NT2/D1 (cell line): ENCODE results near the gene OLIG1.

Experiments used
- DNase-seq: peaks from one replicate; pipeline ENCODE4 v3.0.0-alpha.2; 2011; ENCODE audit warnings: low read depth, low spot score
- H3K27me3 ChIP-seq: 2 replicates; pipeline ENCODE4 v1.6.0; 2011; ENCODE audit warnings: mild to moderate bottlenecking; ENCODE audit not compliant: insufficient read length, insufficient read depth
- H3K36me3 ChIP-seq: 2 replicates; pipeline ENCODE4 v1.6.1; 2011; ENCODE audit warnings: mild to moderate bottlenecking, low read length, mixed read lengths; ENCODE audit not compliant: insufficient read depth, insufficient read length
- H3K4me1 ChIP-seq: 2 replicates; pipeline ENCODE4 v1.5.1; 2011; ENCODE audit not compliant: insufficient read depth, insufficient read length
- H3K4me3 ChIP-seq: 2 replicates; pipeline ENCODE4 v1.5.1; 2011; ENCODE audit warnings: low read depth; ENCODE audit not compliant: insufficient read length
- H3K9ac ChIP-seq: 2 replicates; pipeline ENCODE4 v1.6.0; 2011; ENCODE audit warnings: low read depth; ENCODE audit not compliant: insufficient read length
- H3K9me3 ChIP-seq: 2 replicates; pipeline ENCODE4 v1.5.1; 2011; ENCODE audit warnings: mild to moderate bottlenecking, low read length; ENCODE audit not compliant: insufficient read depth
- SUZ12 ChIP-seq: IDR thresholded peaks from 2 replicates; pipeline ENCODE4 v1.6.1; 2011; ENCODE audit not compliant: insufficient read length, insufficient read depth; ENCODE audit errors: extremely low read depth
- YY1 ChIP-seq: IDR thresholded peaks from 2 replicates; pipeline ENCODE4 v1.6.1; 2011; ENCODE audit not compliant: insufficient read length, insufficient read depth
- ZNF274 ChIP-seq: IDR thresholded peaks from 2 replicates; pipeline ENCODE4 v1.6.1; 2011; ENCODE audit warnings: mild to moderate bottlenecking, low read depth, low read length

Gene OLIG1

DNA sequence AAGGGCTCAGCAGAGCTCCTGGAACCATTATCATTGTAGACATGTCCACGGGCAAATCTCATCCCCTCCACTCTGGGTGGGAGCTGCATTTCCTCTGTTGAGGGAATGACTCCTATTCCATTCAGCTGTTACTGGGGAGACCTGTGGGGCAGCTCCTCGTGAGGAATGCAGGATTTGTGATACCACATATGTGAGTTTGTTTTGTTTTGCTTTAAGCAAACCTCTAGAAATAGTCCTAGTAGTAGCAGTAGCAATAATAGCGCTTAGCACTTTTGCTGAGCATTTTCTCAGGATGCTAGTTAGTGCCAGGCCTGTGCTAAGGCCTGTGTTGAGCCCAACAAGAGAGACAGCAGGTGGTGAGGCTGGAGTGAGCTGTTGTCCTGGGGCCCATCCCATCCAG lies 10.8 kb downstream of the OLIG1 start:
- Histone ChIP-seq H3K36me3 (no peaks in the 10 kb centered on the region), H3K9me3 (no peaks in the 10 kb centered on the region), H3K27me3 (no peaks in the 10 kb centered on the region), H3K4me1 (peaks cover 10% of the 10 kb centered on the region), H3K4me3 (no peak overlapping the region), H3K9ac (no peak overlapping the region)
- TF ChIP-seq ZNF274 = no peak
- TF ChIP-seq SUZ12 = no peak
- no peak for TF ChIP-seq YY1
- DNase-seq = no peak

DNA sequence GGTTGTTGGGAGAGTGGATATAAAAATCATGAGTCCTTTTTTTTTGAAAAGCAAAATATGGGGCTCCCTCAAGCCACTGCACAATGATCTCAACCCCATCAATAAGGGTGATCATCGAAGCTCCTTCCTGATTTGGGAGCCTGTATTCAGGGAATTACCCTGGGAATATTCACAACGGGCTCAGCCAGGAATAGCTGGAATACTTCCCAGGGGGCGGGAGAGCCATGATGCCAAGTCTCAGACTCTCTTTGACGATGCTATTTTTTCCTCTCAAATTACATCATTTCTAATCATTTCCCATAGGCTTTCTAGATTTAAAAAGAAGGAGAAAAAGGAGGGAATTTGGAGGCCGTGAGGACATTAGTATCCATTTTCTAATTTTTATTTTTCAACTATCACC lies 18.4 kb downstream of the OLIG1 start:
- DNase-seq = no peak

DNA sequence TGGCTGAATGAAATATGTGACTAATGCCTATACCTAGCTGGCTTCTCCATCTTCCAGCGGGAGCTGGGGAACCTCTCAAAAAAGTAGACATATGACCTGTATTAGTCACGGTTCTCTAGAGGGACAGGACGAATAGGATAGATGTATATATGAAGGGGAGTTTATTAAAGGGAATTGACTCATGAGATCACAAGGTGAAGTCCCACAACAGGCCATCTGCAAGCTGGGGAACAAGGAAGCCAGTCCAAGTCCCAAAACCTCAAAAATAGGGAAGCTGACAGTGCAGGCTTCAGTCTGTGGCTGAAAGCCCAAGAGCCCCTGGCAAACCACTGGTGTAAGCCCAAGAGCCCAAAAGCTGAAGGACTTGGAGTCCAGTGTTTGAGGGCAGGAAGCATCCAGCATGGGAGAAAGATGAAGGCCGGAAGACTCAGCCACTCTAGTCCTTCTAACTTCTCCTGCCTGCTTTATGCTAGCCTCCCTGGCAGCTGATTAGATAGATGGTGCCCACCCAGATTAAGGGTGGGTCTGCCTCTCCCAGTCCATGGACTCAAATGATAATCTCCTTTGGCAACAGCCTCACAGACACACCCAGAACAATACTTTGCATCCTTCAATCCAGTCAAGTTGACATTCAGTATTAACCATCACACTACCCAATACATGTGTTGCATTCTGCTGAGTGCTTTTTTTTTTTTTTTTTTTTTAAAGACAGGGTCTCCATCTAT lies 19.6 kb downstream of the OLIG1 start:
- no peak for DNase-seq

More for the DNA sequence above, 18.4 kb downstream of the OLIG1 start:
- no peak overlapping the region for H3K4me3 ChIP-seq
- TF ChIP-seq SUZ12 (no peak), ZNF274 (no peak), YY1 (no peak)
- no peak overlapping the region for H3K9ac ChIP-seq
- H3K4me1 ChIP-seq = no peaks in the 10 kb centered on the region
- H3K36me3 ChIP-seq = no peaks in the 10 kb centered on the region
- H3K27me3 ChIP-seq = no peaks in the 10 kb centered on the region
- no peaks in the 10 kb centered on the region for H3K9me3 ChIP-seq

DNA sequence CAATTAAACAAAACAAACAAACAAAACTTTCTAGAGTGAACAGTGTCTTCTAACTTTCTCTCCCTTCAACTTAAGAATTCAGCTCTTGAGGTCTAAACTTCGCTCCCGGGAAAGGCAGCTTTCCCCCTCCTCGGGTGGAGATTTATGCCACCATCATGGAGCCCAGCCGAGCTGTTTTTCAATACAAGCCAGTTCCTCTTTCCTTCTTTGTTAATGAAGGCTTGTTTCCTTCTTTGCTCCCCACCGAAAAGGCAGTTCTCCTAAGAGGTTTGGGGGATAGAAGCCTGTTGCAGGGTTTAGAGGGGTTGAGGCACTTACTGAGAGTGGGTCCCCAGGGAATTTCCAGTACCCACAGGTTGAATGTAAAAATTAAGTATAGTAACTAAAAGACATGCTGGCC lies 26.5 kb downstream of the OLIG1 start:
- no peak overlapping the region for H3K4me3 ChIP-seq
- TF ChIP-seq SUZ12 (no peak), ZNF274 (no peak), YY1 (no peak)
- H3K27me3 ChIP-seq = no peaks in the 10 kb centered on the region
- no peaks in the 10 kb centered on the region for H3K9me3 ChIP-seq
- peaks cover 4% of the 10 kb centered on the region for H3K4me1 ChIP-seq
- H3K9ac ChIP-seq = no peak overlapping the region
- no peaks in the 10 kb centered on the region for H3K36me3 ChIP-seq
- DNase-seq = no peak

More for the DNA sequence above, 19.6 kb downstream of the OLIG1 start:
- Histone ChIP-seq H3K4me3 (no peak overlapping the region), H3K9ac (no peak overlapping the region), H3K36me3 (no peaks in the 10 kb centered on the region), H3K27me3 (no peaks in the 10 kb centered on the region), H3K9me3 (no peaks in the 10 kb centered on the region), H3K4me1 (no peaks in the 10 kb centered on the region)
- TF ChIP-seq YY1 = no peak
- TF ChIP-seq SUZ12 = no peak
- TF ChIP-seq ZNF274 = no peak

DNA sequence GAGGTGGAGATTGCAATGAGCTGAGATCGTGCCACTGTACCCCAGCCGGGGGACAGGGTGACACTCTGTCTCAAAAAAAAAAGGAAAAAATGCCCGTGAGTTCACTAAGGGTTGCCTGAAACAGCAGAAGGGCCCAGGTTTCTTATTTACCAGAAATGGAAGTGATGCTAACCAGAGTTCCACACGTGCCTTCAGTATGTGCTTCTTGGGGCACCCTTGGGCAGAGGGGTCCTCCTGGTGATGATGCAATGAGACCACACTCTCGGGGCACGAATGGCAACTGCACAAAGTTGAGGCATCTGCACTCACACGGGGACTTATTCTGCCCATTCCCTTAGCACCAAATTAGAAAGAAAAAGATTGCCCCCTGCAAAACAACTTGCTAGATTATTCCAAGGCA lies 29.2 kb downstream of the OLIG1 start:
- peaks cover 4% of the 10 kb centered on the region; the same call in 1 of the 2 replicates for H3K9me3 ChIP-seq
- H3K9ac ChIP-seq = no peak overlapping the region
- no peak for DNase-seq
- no peak overlapping the region for H3K4me3 ChIP-seq
- no peaks in the 10 kb centered on the region for H3K36me3 ChIP-seq
- TF ChIP-seq ZNF274 = no peak
- no peak for TF ChIP-seq YY1
- no peak for TF ChIP-seq SUZ12
- no peaks in the 10 kb centered on the region for H3K27me3 ChIP-seq
- peaks cover 8% of the 10 kb centered on the region for H3K4me1 ChIP-seq

DNA sequence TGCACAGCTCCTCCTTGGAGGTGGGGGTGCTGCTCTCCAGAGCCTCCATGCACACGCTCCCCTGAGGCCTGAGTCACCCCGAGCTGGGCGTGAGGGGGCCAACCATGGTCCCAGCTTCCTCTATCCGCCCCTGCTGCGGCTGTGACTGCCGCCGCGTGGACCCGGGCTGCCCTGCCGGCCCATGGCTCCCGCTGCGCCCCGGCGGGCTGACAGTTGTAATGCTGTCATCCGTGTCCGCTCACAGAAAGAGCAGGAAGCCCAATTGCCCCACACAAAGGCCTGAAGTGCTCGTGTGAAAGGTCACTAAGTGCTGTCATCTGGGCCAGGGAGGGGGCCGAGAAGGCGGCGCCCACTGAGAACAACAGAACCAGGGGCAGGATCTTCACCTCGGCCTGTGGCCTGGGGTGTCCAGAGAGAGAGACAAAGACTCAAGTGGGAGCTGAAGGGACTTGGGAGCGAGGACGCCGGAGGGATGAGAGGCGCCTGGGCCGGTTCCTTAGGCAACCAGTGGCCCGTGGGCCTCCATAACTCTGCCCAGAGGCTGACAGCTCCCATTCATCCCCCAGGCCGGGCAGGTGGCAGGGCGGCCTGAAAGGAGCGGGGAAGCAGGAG lies 31.5 kb downstream of the OLIG1 start:
- no peak overlapping the region for H3K4me3 ChIP-seq
- H3K9ac ChIP-seq = no peak overlapping the region
- H3K9me3 ChIP-seq = peaks cover 8% of the 10 kb centered on the region; the same call in 1 of the 2 replicates
- TF ChIP-seq ZNF274 (no peak), YY1 (no peak), SUZ12 (no peak)
- H3K27me3 ChIP-seq = no peaks in the 10 kb centered on the region
- peaks cover 12% of the 10 kb centered on the region for H3K4me1 ChIP-seq
- no peaks in the 10 kb centered on the region for H3K36me3 ChIP-seq
- DNase-seq = no peak

DNA sequence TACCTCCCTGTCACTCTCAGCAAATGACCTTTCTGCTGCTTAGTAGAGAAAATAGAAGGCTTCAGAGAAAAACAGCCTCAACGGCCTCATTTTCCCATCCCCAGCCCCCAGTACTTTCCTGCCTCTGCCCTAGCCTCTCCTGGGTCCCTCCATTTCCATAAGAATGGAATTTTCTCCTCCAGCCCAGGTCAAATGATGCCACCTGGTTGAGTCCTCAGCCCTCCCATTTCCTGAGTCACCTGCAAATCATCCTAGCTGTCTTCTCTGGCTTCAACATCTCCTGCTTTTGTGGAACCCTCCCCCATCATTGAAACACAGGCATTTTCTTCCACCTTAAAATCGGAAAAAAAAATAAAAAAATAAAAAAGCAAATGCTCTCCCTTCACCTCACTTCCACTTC lies 35.1 kb downstream of the OLIG1 start:
- H3K9me3 ChIP-seq = peaks cover 8% of the 10 kb centered on the region; the same call in 1 of the 2 replicates
- no peak overlapping the region for H3K9ac ChIP-seq
- peaks cover 17% of the 10 kb centered on the region for H3K4me1 ChIP-seq
- no peak for DNase-seq
- H3K27me3 ChIP-seq = peaks cover 24% of the 10 kb centered on the region
- TF ChIP-seq ZNF274 (no peak), SUZ12 (no peak), YY1 (no peak)
- H3K4me3 ChIP-seq = no peak overlapping the region
- no peaks in the 10 kb centered on the region for H3K36me3 ChIP-seq
